ENCODE measurements around the gene GNMT. TPM values are rescaled to one million over a fixed set of nuclear protein-coding genes. Genes with fewer than 3 reads are reported as not detected.
"Not testable (repeated sequence)": the region's sequence is repeated elsewhere in the genome, so short reads cannot be mapped to it uniquely, and the experiment has no call there.

The GNMT gene
- total and polyA plus RNA-seq, 10 of the 15 experiments (the other 5 are each of a cell fraction or from before 2014, with no cell fraction given), result 0.27 to 1.1 (median 0.39) TPM

- TF ChIP-seq IKZF1 (conservative IDR thresholded peaks at IDR 0.05), result no peak
- no peak for TF ChIP-seq HDAC6 (IDR thresholded peaks at IDR 0.05; ENCODE audit: unreplicated experiment)
- no peak for TF ChIP-seq YY1 (IDR thresholded peaks at IDR 0.05; ENCODE audit: low read depth, low read length)
- no peak for TF ChIP-seq MTA2 (IDR thresholded peaks at IDR 0.05; ENCODE audit: low read depth)
- TF ChIP-seq STAT1 (conservative IDR thresholded peaks at IDR 0.05), result no peak
- TF ChIP-seq NBN (IDR thresholded peaks at IDR 0.05), result no peak
- TF ChIP-seq FOXK2 (IDR thresholded peaks at IDR 0.05), result no peak
- no peak for TF ChIP-seq NR2C1 (IDR thresholded peaks at IDR 0.05)
- no peak for TF ChIP-seq MEF2B (IDR thresholded peaks at IDR 0.05; ENCODE audit: partially characterized antibody, poor library complexity, severe bottlenecking)
- TF ChIP-seq ZZZ3 (IDR thresholded peaks at IDR 0.05; ENCODE audit: control insufficient read depth, insufficient read length, low read depth), result no peak
These were observed 12.6 kb upstream of the GNMT start (continued) for GRCh38 chr6:42947950-42948349.

GRCh38 chr6:42952389-42952788, 8.2 kb upstream of the GNMT start:
- H4K20me1 ChIP-seq (ENCODE audit: control insufficient read depth, insufficient read depth), result no peaks in the 10 kb centered on the region
- TF ChIP-seq SREBF2 (IDR thresholded peaks at IDR 0.05; ENCODE audit: low read length), result no peak
- TF ChIP-seq NFYA (IDR thresholded peaks at IDR 0.05; ENCODE audit: borderline replicate concordance, low read depth, low read length), result no peak
- H3K4me3 ChIP-seq, result no peak overlapping the region
- 88% methylated on average over 4 of the region's 4 CpGs for WGBS (ENCODE audit: insufficient coverage, insufficient replicate concordance, low lambda C conversion rate, missing lambda C conversion rate)
- in situ Hi-C loops (cut with MboI) (no loop called here), intact Hi-C loops (cut with micrococcal nuclease; ENCODE audit: unreplicated experiment) (no loop called here)
- H3K9ac ChIP-seq (ENCODE audit: control insufficient read depth, insufficient read depth, low read length), result no peak overlapping the region
- H3K4me1 ChIP-seq (ENCODE audit: control insufficient read depth, insufficient read depth, low read length), result no peaks in the 10 kb centered on the region
- H3K27ac ChIP-seq (ENCODE audit: control insufficient read depth, insufficient read depth), result no peak overlapping the region
- no peaks in the 10 kb centered on the region for H3K9me3 ChIP-seq (replicated peaks; ENCODE audit: control insufficient read depth, insufficient read depth, low read length)
- H2AFZ ChIP-seq (ENCODE audit: control insufficient read depth, low read depth, low read length), result no peak overlapping the region
- H3K4me2 ChIP-seq (ENCODE audit: control insufficient read depth, insufficient read depth), result no peak overlapping the region
- no peaks in the 10 kb centered on the region for H3K27me3 ChIP-seq (replicated peaks in 1 of 2; ENCODE audit: control insufficient read depth in 2 of 2, insufficient read depth in 2 of 2, low read length in 1 of 2)
- ChIA-PET POLR2A (no interaction called here), CTCF (interaction anchor here (0.6 to 1.0 kb wide), 2 partner anchors 17 to 51 kb away, joined by 3 read pairs; no protein-coding TSS in a partner anchor), SMC1A (ENCODE audit: uncharacterized antibody, unreplicated experiment) (no interaction called here), RAD21 (ENCODE audit: unreplicated experiment) (no interaction called here)
- DNase-seq (ENCODE audit: low read depth, low spot score) (no peak), ATAC-seq (no peak), FAIRE-seq (no peak)
- no TSS peak for BruUV-seq (replicated peaks)
- H3K36me3 ChIP-seq (ENCODE audit: control insufficient read depth in 2 of 2, insufficient read depth in 2 of 2, low read length in 1 of 2), result no peaks in the 10 kb centered on the region
- H3K79me2 ChIP-seq (ENCODE audit: control insufficient read depth, insufficient read depth, low read length), result no peaks in the 10 kb centered on the region

- BruUV-seq (replicated peaks); H3K9ac ChIP-seq (ENCODE audit: control insufficient read depth, insufficient read depth, low read length); RAD21 ChIA-PET (ENCODE audit: unreplicated experiment); in situ Hi-C loops (cut with MboI); H3K27me3 ChIP-seq (replicated peaks in 1 of 2; ENCODE audit: control insufficient read depth in 2 of 2, insufficient read depth in 2 of 2, low read length in 1 of 2); H3K4me1 ChIP-seq (ENCODE audit: control insufficient read depth, insufficient read depth, low read length); H3K9me3 ChIP-seq (replicated peaks; ENCODE audit: control insufficient read depth, insufficient read depth, low read length); FAIRE-seq; H2AFZ ChIP-seq (ENCODE audit: control insufficient read depth, low read depth, low read length); SMC1A ChIA-PET (ENCODE audit: uncharacterized antibody, unreplicated experiment); H3K4me3 ChIP-seq; intact Hi-C loops (cut with micrococcal nuclease; ENCODE audit: unreplicated experiment); H4K20me1 ChIP-seq (ENCODE audit: control insufficient read depth, insufficient read depth); H3K36me3 ChIP-seq (ENCODE audit: control insufficient read depth in 2 of 2, insufficient read depth in 2 of 2, low read length in 1 of 2); DNase-seq (ENCODE audit: low read depth, low spot score); H3K4me2 ChIP-seq (ENCODE audit: control insufficient read depth, insufficient read depth); ATAC-seq; H3K27ac ChIP-seq (ENCODE audit: control insufficient read depth, insufficient read depth); H3K79me2 ChIP-seq (ENCODE audit: control insufficient read depth, insufficient read depth, low read length); CTCF ChIA-PET: not testable (repeated sequence)
- 97% methylated on average over 4 of the region's 4 CpGs for WGBS (ENCODE audit: insufficient coverage, insufficient replicate concordance, low lambda C conversion rate, missing lambda C conversion rate)
- POLR2A ChIA-PET, result interaction anchor here (0.6 kb wide), 1 partner anchor 25 kb away, joined by 6 read pairs; the partner anchor contains the start of gene CNPY3
These were observed 6.1 kb upstream of the GNMT start for GRCh38 chr6:42954405-42954804.
